ENCODE data around the gene ZNF8.

Gene ZNF8

GRCh38 chr19:58350871-58351557 is 72.3 kb downstream of the ZNF8 start:
- DNase-seq (ENCODE audit: extremely low read depth, low read depth), result no peak
- no peak for TF ChIP-seq CTCF (IDR thresholded peaks at IDR 0.05; ENCODE audit: low read depth, low read length, missing control alignments)
- H3K4me3 ChIP-seq (replicated peaks; ENCODE audit: low read depth, low read length), result no peak overlapping the region

- no peak for TF ChIP-seq CTCF (IDR thresholded peaks at IDR 0.05; ENCODE audit: low read depth, low read length, missing control alignments)
- no peak overlapping the region for H3K4me3 ChIP-seq (replicated peaks; ENCODE audit: low read depth, low read length)
- no peak for DNase-seq (ENCODE audit: extremely low read depth, low read depth)
Measured at GRCh38 chr19:58351558-58351878, 72.8 kb downstream of the ZNF8 start.

- DNase-seq (ENCODE audit: extremely low read depth, low read depth), result no peak
- H3K4me3 ChIP-seq (replicated peaks; ENCODE audit: low read depth, low read length), result no peak overlapping the region
- TF ChIP-seq CTCF (IDR thresholded peaks at IDR 0.05; ENCODE audit: low read depth, low read length, missing control alignments), result no peak
Measured at GRCh38 chr19:58351990-58352755, 73.4 kb downstream of the ZNF8 start.

Measured in HFF-Myc (cell line).